Measurements from ENCODE around the gene FAM25G.
A peak's percentile ranks its signal among the peaks of the same experiment; 100 is the strongest.

Gene FAM25G

DNA sequence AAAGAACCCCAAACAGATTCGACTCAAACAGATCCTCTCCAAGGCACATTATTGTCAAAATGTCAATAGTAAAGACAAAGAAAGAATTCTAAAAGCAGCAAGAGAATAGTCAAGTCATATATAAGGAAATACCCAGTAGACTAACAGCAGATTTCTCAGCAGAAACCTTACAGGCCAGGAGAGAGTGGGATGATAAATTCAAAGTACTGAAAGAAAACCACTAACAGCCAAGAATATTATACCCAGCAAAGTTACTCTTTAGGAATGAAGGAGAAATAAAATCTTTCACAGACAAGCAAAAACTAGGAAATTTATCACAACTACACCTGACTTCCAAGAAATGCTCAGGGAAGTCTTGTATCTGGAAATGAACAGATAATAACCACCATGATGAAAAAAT is 45.8 kb downstream of the FAM25G start:
- DNase-seq: no peak

DNA sequence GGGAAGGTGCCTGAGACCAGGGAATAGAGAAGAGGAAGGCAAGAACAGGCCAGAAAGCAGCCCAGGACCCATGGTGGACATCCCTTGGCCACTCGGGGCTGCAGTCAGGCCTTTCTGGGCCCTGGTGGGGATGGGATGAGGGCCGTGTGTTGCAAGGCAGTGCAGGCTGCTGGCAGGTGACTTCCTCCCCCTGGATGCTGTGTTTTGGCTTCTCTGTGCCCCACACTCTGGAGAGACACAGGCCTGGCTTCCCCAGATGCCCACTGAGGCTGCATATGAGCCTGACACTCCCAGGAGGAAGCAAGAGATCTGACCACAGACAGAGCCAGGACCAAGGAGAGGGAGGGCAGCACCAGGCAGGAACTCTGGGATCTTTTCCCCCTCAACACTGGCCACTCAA is 47.5 kb downstream of the FAM25G start:
- DNase-seq: no peak

DNA sequence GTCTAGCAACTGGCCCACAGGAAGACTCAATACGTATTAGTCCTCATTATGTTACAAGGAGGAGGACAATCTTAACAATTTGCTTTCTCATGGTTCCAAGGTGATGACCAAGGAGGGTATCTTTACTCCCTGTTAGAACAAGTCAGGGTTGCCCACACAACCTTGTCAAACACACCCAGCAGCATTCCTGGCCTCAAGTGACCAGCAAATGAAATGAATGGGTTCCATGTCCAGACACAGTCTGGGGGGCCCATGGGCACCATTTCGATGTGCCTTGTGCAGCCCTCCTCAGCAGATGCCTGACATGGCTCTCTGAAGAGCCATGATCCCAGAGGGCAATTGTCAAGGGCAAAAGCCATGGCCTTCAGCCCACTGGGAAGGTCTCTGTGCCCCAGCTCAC is 48.4 kb downstream of the FAM25G start:
- no peak for DNase-seq

DNA sequence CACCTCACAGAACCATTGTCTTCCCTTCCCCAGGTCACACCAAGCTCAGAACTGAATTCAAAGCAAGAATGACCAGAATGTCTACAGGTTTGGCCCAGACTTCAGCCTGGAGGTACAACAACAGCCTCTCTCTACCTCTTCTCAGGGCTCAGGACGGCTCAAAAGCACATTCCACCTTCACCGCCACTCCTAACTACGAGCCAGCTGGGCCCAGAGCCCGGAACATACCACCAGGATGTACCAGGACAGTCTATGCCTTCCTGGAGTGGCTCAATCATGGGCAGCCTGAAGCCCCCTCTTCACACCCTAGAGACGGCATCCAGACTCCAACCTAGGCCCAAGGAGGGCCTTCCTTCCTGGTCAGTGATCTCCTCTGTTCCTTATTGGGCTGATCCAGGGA is 49.1 kb downstream of the FAM25G start:
- DNase-seq: no peak

DNA sequence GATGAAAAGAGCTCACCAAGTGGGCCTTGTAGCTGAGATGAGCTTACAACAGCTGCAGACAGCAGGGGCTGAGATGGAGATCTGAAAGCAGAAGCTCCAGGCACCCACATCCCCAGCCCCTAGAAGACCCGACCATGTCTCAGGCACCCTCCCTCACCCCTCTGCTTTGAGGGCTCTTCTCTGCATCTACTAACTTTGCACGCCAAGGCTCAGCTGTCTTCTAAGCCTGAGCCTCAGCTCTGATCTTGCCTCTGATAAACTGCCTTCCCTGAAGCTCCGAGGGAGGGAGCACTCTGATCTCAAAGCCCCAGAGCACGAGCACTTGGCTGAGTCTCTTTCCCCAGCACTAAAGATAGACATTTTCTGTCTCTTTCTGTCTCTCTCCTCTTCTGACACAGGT is 49.6 kb downstream of the FAM25G start:
- no peak for DNase-seq

DNA sequence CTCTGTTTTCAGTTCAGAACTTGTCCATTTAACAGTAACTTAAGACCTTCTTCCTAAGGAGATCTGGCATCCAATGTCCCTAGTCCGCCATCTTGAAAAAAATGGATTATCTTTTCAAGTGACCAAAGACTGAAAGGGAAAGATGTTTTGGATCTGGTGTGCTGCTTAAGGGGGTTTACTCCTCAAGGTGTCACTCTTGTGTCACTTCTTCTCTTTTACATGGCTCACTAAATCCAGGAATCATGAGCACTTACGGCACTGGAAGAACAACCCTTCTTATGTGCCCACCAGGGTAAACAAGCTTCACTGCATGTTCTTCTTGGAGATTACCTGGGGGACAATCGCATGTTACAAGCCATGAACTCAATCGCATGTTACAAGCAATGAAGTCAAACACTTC is 51.3 kb downstream of the FAM25G start:
- DNase-seq: no peak

DNA sequence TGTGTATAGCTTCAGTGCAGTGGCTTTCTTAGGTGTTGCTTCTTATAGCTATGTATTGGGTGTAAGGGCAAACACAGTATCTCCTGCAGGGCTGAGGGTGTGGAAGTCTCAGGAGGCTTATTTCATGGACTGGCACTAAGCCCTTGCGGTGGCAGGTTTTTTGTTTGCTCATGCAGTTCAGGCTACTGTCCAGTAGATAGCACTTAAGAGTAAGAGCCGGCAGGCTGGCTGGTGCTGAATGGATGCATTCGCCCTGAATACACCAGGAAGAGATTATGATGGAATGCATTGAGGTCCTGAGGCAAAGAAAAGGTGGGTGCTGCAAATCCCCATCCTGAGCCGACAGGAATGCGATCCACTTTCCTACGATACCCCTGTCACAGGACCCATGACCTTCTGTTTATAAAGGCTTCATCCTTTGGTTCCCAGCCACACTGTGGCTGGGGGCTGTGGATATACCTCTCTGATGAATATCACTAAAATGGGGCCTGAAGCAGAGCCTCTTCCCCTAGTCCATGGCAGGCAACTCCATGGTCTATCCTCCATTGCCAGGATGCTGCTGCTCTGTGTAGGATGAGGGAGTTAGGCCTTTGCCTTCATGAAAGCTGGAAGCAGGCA is 52.5 kb downstream of the FAM25G start:
- DNase-seq: peak; percentile 16

Measured in NCI-H526 treated with DMSO at 0.1 percent for 48 hours (cell line).